CD4-positive, alpha-beta T cell treated with Interleukin-21 for 1 hour (primary cell): Measurements from ENCODE around the gene CSNK1G1.
"Not testable (repeated sequence)": the region's sequence is repeated elsewhere in the genome, so short reads cannot be mapped to it uniquely, and the experiment has no call there.

Experiments
- DNase-seq: peaks from one replicate; pipeline ENCODE4 v3.0.0-alpha.2; 2020

The CSNK1G1 gene

GRCh38 chr15:64235552-64235951 lies 120.4 kb downstream of the CSNK1G1 start:
- DNase-seq: no peak

- no peak for DNase-seq
Measured at GRCh38 chr15:64233299-64233698, 122.7 kb downstream of the CSNK1G1 start.

GRCh38 chr15:64232400-64232799 lies 123.6 kb downstream of the CSNK1G1 start:
- no peak for DNase-seq

- DNase-seq: no peak
Measured at GRCh38 chr15:64229129-64229724, 126.7 kb downstream of the CSNK1G1 start.

GRCh38 chr15:64225804-64226203 lies 130.2 kb downstream of the CSNK1G1 start:
- DNase-seq: no peak

- DNase-seq: no peak
Measured at GRCh38 chr15:64224511-64224910, 131.5 kb downstream of the CSNK1G1 start.

- DNase-seq: no peak
Measured at GRCh38 chr15:64223882-64224281, 132.1 kb downstream of the CSNK1G1 start.

GRCh38 chr15:64222573-64223366 lies 133.2 kb downstream of the CSNK1G1 start:
- no peak for DNase-seq

GRCh38 chr15:64221911-64222310 lies 134.1 kb downstream of the CSNK1G1 start:
- not testable (repeated sequence) for DNase-seq

GRCh38 chr15:64217429-64217750 lies 138.6 kb downstream of the CSNK1G1 start:
- not testable (repeated sequence) for DNase-seq

GRCh38 chr15:64216730-64217428 lies 139.1 kb downstream of the CSNK1G1 start:
- no peak for DNase-seq

- DNase-seq: no peak
Measured at GRCh38 chr15:64216196-64216595, 139.8 kb downstream of the CSNK1G1 start.

GRCh38 chr15:64213646-64214045 lies 142.3 kb downstream of the CSNK1G1 start:
- no peak for DNase-seq

GRCh38 chr15:64211696-64212095 lies 144.3 kb downstream of the CSNK1G1 start:
- no peak for DNase-seq

GRCh38 chr15:64210371-64210770 lies 145.6 kb downstream of the CSNK1G1 start:
- DNase-seq: no peak

- DNase-seq: peak; percentile 24
Measured at GRCh38 chr15:64209680-64210334, 146.2 kb downstream of the CSNK1G1 start.

GRCh38 chr15:64205202-64205601 lies 150.8 kb downstream of the CSNK1G1 start:
- no peak for DNase-seq

GRCh38 chr15:64197425-64197824 lies 158.5 kb downstream of the CSNK1G1 start:
- DNase-seq: no peak

GRCh38 chr15:64193971-64194370 lies 162.0 kb downstream of the CSNK1G1 start:
- DNase-seq: no peak

- DNase-seq: no peak
Measured at GRCh38 chr15:64191971-64192830, 163.8 kb downstream of the CSNK1G1 start.

GRCh38 chr15:64187396-64188191 lies 168.4 kb downstream of the CSNK1G1 start:
- no peak for DNase-seq
